ENCODE data around the gene OAF. TPM values are rescaled to one million over a fixed set of nuclear protein-coding genes. Genes with fewer than 3 reads are reported as not detected.
A peak's percentile ranks its signal among the peaks of the same experiment; 100 is the strongest.

Gene OAF
- total and polyA plus RNA-seq, 8 donors: 21.6 to 88.3 (median 45.6) TPM

GRCh38 chr11:120222916-120223315 is 12.1 kb downstream of the OAF start:
- no peak for FAIRE-seq
- intact Hi-C loops (cut with DNase I): loop anchor here in 1 of 3 donors (10.0 kb wide), 1 partner anchor 48 kb away; no protein-coding TSS in a partner anchor
- peak in 1 of 6 donors; percentile 9 for DNase-seq
- TF ChIP-seq CTCF (IDR thresholded peaks at IDR 0.05): no peak
- Histone ChIP-seq H3K4me1 (peaks cover 17 to 28% (median 26%) of the 10 kb centered on the region in 3 donors), H3K9me3 (no peaks in the 10 kb centered on the region), H3K36me3 (no peaks in the 10 kb centered on the region), H3K27ac (no peak overlapping the region), H3K27me3 (no peaks in the 10 kb centered on the region), H3K4me3 (no peak overlapping the region)
- ATAC-seq: no peak
- 83 to 85% methylated on average over 8 of the region's 8 CpGs for WGBS, 2 donors

GRCh38 chr11:120223793-120224192 is 13.0 kb downstream of the OAF start:
- Histone ChIP-seq H3K9me3 (no peaks in the 10 kb centered on the region), H3K27ac (no peak overlapping the region), H3K36me3 (no peaks in the 10 kb centered on the region), H3K4me1 (peaks cover 11 to 19% (median 18%) of the 10 kb centered on the region in 3 donors), H3K4me3 (no peak overlapping the region), H3K27me3 (no peaks in the 10 kb centered on the region)
- intact Hi-C loops (cut with DNase I): loop anchor here in 1 of 3 donors (10.0 kb wide), 1 partner anchor 49 kb away; no protein-coding TSS in a partner anchor
- FAIRE-seq: no peak
- TF ChIP-seq CTCF (IDR thresholded peaks at IDR 0.05): no peak
- 13 to 15% methylated on average over 1 of the region's 1 CpG for WGBS, 2 donors
- ATAC-seq: no peak
- DNase-seq: no peak

- no peak for DNase-seq
- no peak for TF ChIP-seq CTCF (IDR thresholded peaks at IDR 0.05)
- peaks cover 11 to 18% (median 15%) of the 10 kb centered on the region in 3 donors for H3K4me1 ChIP-seq
- no peak overlapping the region for H3K4me3 ChIP-seq
- ATAC-seq: no peak
- no peaks in the 10 kb centered on the region for H3K9me3 ChIP-seq
- no peaks in the 10 kb centered on the region for H3K27me3 ChIP-seq
- no peaks in the 10 kb centered on the region for H3K36me3 ChIP-seq
- 79 to 84% methylated on average over 6 of the region's 6 CpGs for WGBS, 2 donors
- no peak for FAIRE-seq
- no peak overlapping the region for H3K27ac ChIP-seq
- intact Hi-C loops (cut with DNase I): loop anchor here in 1 of 3 donors (10.0 kb wide), 1 partner anchor 50 kb away; no protein-coding TSS in a partner anchor
Observed at GRCh38 chr11:120224361-120224760, 13.5 kb downstream of the OAF start.

- Histone ChIP-seq H3K27me3 (no peaks in the 10 kb centered on the region), H3K4me1 (peaks cover 7 to 13% (median 11%) of the 10 kb centered on the region in 3 donors), H3K9me3 (no peaks in the 10 kb centered on the region), H3K36me3 (no peaks in the 10 kb centered on the region), H3K27ac (no peak overlapping the region), H3K4me3 (no peak overlapping the region)
- DNase-seq (no peak), ATAC-seq (no peak), FAIRE-seq (no peak)
- intact Hi-C loops (cut with DNase I): loop anchor here in 2 of 3 donors (5.0 to 10.0 kb wide), 2 partner anchors 48 to 50 kb away; no protein-coding TSS in a partner anchor
- 71 to 78% methylated on average over 21 to 22 of the region's 22 CpGs for WGBS, 2 donors
- TF ChIP-seq CTCF (IDR thresholded peaks at IDR 0.05): no peak
Observed at GRCh38 chr11:120224972-120225909, 14.4 kb downstream of the OAF start.
